HepG2 (cell line): ENCODE data around the gene XRCC5.

Experiments
- BRD4 ChIP-seq: sonication (generic); formaldehyde crosslinking; IDR thresholded peaks from 2 replicates; pipeline ENCODE4 v1.4.0; 2020; ENCODE audit warnings: missing genetic modification reagents
- MAX ChIP-seq: IDR thresholded peaks from 2 replicates; pipeline ENCODE4 v1.6.1; 2012; ENCODE audit warnings: inconsistent platforms
- REST ChIP-seq, 2 experiments: IDR thresholded peaks; 2 replicates each; pipeline ENCODE4 v1.6.1; 2011 to 2012; ENCODE audit warnings: low read length in 2 of 2, borderline replicate concordance in 1 of 2, low read depth in 1 of 2, mild to moderate bottlenecking in 1 of 2, moderate library complexity in 1 of 2
- RXRA ChIP-seq: sonication (generic); formaldehyde crosslinking; IDR thresholded peaks from 2 replicates; pipeline ENCODE4 v1.5.1; 2020; ENCODE audit warnings: missing genetic modification reagents
- ZBTB43 ChIP-seq: sonication (generic); formaldehyde crosslinking; conservative IDR thresholded peaks from 2 replicates; pipeline ENCODE4 v1.4.0; 2020; ENCODE audit warnings: missing genetic modification reagents
- ZNF546 ChIP-seq: sonication (generic); formaldehyde crosslinking; conservative IDR thresholded peaks from 2 replicates; pipeline ENCODE4 v1.8.1; 2023; ENCODE audit warnings: mild to moderate bottlenecking, missing genetic modification reagents
- TF ChIP-seq, protein P1 (sequence below): sonication (generic); formaldehyde crosslinking; IDR thresholded peaks from 2 replicates; pipeline ENCODE4 v1.5.0; 2020; ENCODE audit warnings: mild to moderate bottlenecking, missing genetic modification reagents, moderate library complexity
- TF ChIP-seq, protein P2 (sequence below): sonication (generic); formaldehyde crosslinking; IDR thresholded peaks from 2 replicates; pipeline ENCODE4 v1.5.0; 2020; ENCODE audit warnings: mild to moderate bottlenecking, low read depth, missing genetic modification reagents, borderline replicate concordance

DNA sequence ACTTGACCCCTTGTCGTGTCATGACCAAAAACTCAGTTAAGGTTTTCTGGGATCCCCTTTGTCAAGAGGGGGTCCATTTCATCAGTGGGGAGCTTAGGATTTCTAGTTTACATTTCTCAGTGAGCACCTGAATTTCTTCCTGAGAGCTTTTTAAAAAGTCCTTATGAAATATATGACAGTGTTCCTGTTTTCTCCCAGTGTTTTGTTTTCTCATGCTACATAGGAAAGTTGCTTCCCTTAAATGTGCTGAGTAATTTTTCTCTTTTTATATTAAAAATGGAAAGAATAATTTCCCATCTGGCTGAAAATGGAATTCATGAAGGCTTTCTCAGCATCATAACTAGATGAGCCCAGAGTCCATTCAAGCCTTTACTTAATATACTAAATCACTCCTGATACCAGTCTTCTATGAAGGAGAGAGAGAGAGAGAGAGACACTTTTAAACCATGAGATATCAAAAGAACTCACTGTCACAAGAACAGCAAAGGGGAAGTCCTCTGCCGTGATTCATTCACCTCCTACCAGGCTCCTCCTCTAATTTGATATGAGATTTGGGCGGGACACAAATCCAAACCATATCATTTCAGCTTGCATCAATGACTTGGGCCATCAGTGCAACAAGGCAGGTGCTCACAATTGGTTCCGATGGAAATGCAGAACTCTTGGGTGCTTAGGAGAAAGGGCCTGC, 61.1 kb downstream of the XRCC5 start:
- TF ChIP-seq BRD4, result no peak
- TF ChIP-seq, protein P1, sequence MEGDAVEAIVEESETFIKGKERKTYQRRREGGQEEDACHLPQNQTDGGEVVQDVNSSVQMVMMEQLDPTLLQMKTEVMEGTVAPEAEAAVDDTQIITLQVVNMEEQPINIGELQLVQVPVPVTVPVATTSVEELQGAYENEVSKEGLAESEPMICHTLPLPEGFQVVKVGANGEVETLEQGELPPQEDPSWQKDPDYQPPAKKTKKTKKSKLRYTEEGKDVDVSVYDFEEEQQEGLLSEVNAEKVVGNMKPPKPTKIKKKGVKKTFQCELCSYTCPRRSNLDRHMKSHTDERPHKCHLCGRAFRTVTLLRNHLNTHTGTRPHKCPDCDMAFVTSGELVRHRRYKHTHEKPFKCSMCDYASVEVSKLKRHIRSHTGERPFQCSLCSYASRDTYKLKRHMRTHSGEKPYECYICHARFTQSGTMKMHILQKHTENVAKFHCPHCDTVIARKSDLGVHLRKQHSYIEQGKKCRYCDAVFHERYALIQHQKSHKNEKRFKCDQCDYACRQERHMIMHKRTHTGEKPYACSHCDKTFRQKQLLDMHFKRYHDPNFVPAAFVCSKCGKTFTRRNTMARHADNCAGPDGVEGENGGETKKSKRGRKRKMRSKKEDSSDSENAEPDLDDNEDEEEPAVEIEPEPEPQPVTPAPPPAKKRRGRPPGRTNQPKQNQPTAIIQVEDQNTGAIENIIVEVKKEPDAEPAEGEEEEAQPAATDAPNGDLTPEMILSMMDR (CRISPR knock-in tag), result no peak
- TF ChIP-seq RXRA (CRISPR knock-in tag), result no peak
- TF ChIP-seq REST (IDR thresholded peaks at IDR 0.05; ENCODE audit: borderline replicate concordance in 1 of 2, low read depth in 1 of 2, low read length in 2 of 2), result no peak
- no peak for TF ChIP-seq MAX
- TF ChIP-seq, protein P2, sequence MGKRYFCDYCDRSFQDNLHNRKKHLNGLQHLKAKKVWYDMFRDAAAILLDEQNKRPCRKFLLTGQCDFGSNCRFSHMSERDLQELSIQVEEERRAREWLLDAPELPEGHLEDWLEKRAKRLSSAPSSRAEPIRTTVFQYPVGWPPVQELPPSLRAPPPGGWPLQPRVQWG (CRISPR knock-in tag), result no peak
- no peak for TF ChIP-seq ZNF546
- no peak for TF ChIP-seq ZBTB43
